ENCODE measurements around the gene ZP2. TPM values are rescaled to one million over a fixed set of nuclear protein-coding genes. Genes with fewer than 3 reads are reported as not detected.

ZP2 gene
- not detected in 2 replicates for total RNA-seq (2012; rRNA removed)
- not detected in 2 replicates for polyA plus RNA-seq (2012; rRNA removed)
- polyA plus RNA-seq (2012; cell fraction: cytosol; rRNA removed) = not detected in 2 replicates
- polyA plus RNA-seq (2012; cell fraction: nucleus; rRNA removed; ENCODE audit: low replicate concordance) = not detected in 2 replicates
- not detected for Bru-seq, nascent RNA
- not detected for BruChase-seq, experiment 1, labeled RNA remaining after a 6-hour chase
- not detected for BruChase-seq, experiment 2, labeled RNA remaining after a 2-hour chase
- long read RNA-seq = 0 reads

DNA sequence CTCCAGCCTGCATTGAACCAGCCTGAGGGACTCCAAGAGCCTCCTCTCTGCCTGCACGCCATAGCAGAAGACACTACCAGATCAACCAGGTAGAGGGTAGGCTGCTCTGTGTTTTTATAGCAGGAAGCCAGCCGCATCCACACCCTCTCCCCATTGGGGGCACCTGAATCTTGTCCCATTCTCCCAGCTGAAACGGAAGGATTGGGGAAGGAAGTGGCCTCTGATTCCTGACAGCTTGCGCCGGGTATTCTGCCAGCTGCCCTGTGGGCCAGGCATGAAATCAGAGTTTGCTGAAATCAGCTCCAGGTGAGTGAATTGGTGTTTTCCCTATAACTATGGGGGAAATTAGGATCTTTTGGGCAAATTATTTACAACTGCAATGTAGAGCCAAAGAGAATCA, at the start of gene ZP2:
Gene ZP2 (minus strand): TSS at position 89 of the 400 bp plus-strand sequence. CDS start 27 bp downstream, at position 62.
- Histone ChIP-seq H4K5ac (ENCODE audit: low read depth, low read length) (no peak within 1 kb of the TSS), H3K27ac (ENCODE audit: insufficient read depth, low read length) (no peak within 1 kb of the TSS), H3K18ac (ENCODE audit: low read depth, low read length) (no peak within 1 kb of the TSS), H4K20me1 (ENCODE audit: insufficient read depth, low read length) (no peaks in the 10 kb centered on the region), H3K9me3 (ENCODE audit: control insufficient read depth, insufficient read depth, low read length) (no peaks in the 10 kb centered on the region), H3K9me1 (ENCODE audit: insufficient read depth, low read length) (no peaks in the 10 kb centered on the region), H3K4me1 (ENCODE audit: control insufficient read depth, insufficient read depth, low read length) (no peaks in the 10 kb centered on the region), H4K91ac (ENCODE audit: insufficient read depth, low read depth, low read length) (no peak within 1 kb of the TSS), H2BK15ac (ENCODE audit: low read depth, low read length) (no peak within 1 kb of the TSS), H3K4me3 (ENCODE audit: insufficient read depth, low read depth, low read length) (no peak within 1 kb of the TSS), H3K36me3 (ENCODE audit: control insufficient read depth, insufficient read depth, low read length) (no peaks in the 10 kb centered on the region), H3K9ac (ENCODE audit: low read depth, low read length) (no peak within 1 kb of the TSS), H2AFZ (replicated peaks; ENCODE audit: low read length, poor library complexity) (no peak within 1 kb of the TSS), H2AK5ac (ENCODE audit: low read depth, low read length) (no peak within 1 kb of the TSS), H3K56ac (ENCODE audit: extremely low read depth, insufficient read depth, low read length) (no peak within 1 kb of the TSS), H3K4ac (ENCODE audit: low read depth, low read length) (no peak within 1 kb of the TSS), H3K23ac (ENCODE audit: low read depth, low read length) (no peak within 1 kb of the TSS), H3K14ac (replicated peaks; ENCODE audit: low read depth, low read length) (no peak within 1 kb of the TSS), H2BK20ac (ENCODE audit: low read depth, low read length) (no peak within 1 kb of the TSS), H2BK120ac (ENCODE audit: low read depth, low read length) (no peak within 1 kb of the TSS), H3K79me1 (ENCODE audit: low read depth in 1 of 2, low read length in 2 of 2) (no peaks in the 10 kb centered on the region), H3K27me3 (ENCODE audit: control insufficient read depth, insufficient read depth, low read length) (peaks cover 22% of the 10 kb centered on the region), H4K8ac (ENCODE audit: low read depth in 2 of 2, low read length in 2 of 2) (no peak within 1 kb of the TSS), H2BK5ac (ENCODE audit: low read depth, low read length, poor library complexity, severe bottlenecking) (no peak within 1 kb of the TSS), H3K4me2 (ENCODE audit: low read depth, low read length) (no peak within 1 kb of the TSS), H2AK9ac (replicated peaks; ENCODE audit: low read depth, low read length, poor library complexity) (peak within 1 kb of the TSS; percentile 25)
- no CpG with 5 or more reads among the region's 5 CpGs for WGBS, 2 experiments (ENCODE audit: extremely low coverage in 2 of 2, insufficient read length in 1 of 2)
- POLR2A ChIA-PET (ENCODE audit: unreplicated experiment) = no interaction called here
- in situ Hi-C loops (cut with MboI; ENCODE audit: low sequenced_read_pairs) = no loop called here
- intact Hi-C loops (cut with micrococcal nuclease) = no loop called here
- CTCF ChIA-PET = no interaction called here
- ATAC-seq (ENCODE audit: low read depth) (no peak), DNase-seq (no peak)
- no TSS peak for BruUV-seq (replicated peaks)
- TF ChIP-seq USF2 (IDR thresholded peaks at IDR 0.05; ENCODE audit: low read depth, low read length) (no peak), BHLHE40 (IDR thresholded peaks at IDR 0.05; ENCODE audit: low read depth, low read length) (no peak), NFE2L2 (IDR thresholded peaks at IDR 0.05; ENCODE audit: low read depth, low read length) (no peak), ELK1 (IDR thresholded peaks at IDR 0.05; ENCODE audit: borderline replicate concordance, low read depth, low read length) (no peak), FOS (IDR thresholded peaks at IDR 0.05; ENCODE audit: low read depth, low read length) (no peak), CEBPB (IDR thresholded peaks at IDR 0.05; ENCODE audit: low read depth, low read length) (no peak), MAFK (IDR thresholded peaks at IDR 0.05; ENCODE audit: low read depth, low read length) (no peak), RCOR1 (IDR thresholded peaks at IDR 0.05; ENCODE audit: insufficient replicate concordance, low read length) (no peak), RFX5 (IDR thresholded peaks at IDR 0.05; ENCODE audit: low read depth, low read length) (no peak), MXI1 (IDR thresholded peaks at IDR 0.05; ENCODE audit: borderline replicate concordance, low read depth, low read length) (no peak), CHD1 (IDR thresholded peaks at IDR 0.05; ENCODE audit: low read depth, low read length) (no peak), MAZ (IDR thresholded peaks at IDR 0.05; ENCODE audit: borderline replicate concordance, low read depth, low read length) (no peak), SMC3 (IDR thresholded peaks at IDR 0.05; ENCODE audit: low read depth, low read length) (no peak)
- dilution Hi-C loops (cut with HindIII; ENCODE audit: low sequenced_read_pairs, unreplicated experiment) = no loop called here
